Omental fat pad (tissue), 4 donors: ENCODE measurements around the gene TYW5. TPM values are rescaled to one million over a fixed set of nuclear protein-coding genes. Genes with fewer than 3 reads are reported as not detected.

Experiments
- ATAC-seq: fragments of 150-250 bp; one replicate; pipeline ENCODE4 v1.9.1; 2016; ENCODE audit warnings: mild to moderate bottlenecking, moderate library complexity; ENCODE audit not compliant: low FRiP score
- DNase-seq: peaks from one replicate; pipeline ENCODE4 v3.0.0-alpha.2; 2019; ENCODE audit warnings: low spot score
- CTCF ChIP-seq, 3 donors: fragments of 450-650 bp; IDR thresholded peaks; one replicate each; pipeline ENCODE4 v1.5.1; 2016 to 2017; ENCODE audit warnings: antibody characterized with exemption in 3 of 3, mild to moderate bottlenecking in 3 of 3, moderate library complexity in 2 of 3
- total RNA-seq, 4 donors: library from RNA; depleted of rRNA; stranded (reverse); fragments of >200 nt; gene quantifications; one replicate each; pipeline ENCODE4 v1.1.0, GENCODE V29; 2016

Gene TYW5
- total RNA-seq, 4 donors from 2014 or later: 4.1 to 9.5 (median 7.2) TPM

- TF ChIP-seq CTCF (IDR thresholded peaks at IDR 0.05): no peak
- no peak for DNase-seq
Observed at GRCh38 chr2:199984755-199985154, 29.5 kb upstream of the TYW5 start.

GRCh38 chr2:199984159-199984558 is 28.9 kb upstream of the TYW5 start:
- no peak for ATAC-seq
- TF ChIP-seq CTCF (IDR thresholded peaks at IDR 0.05): no peak
- DNase-seq: no peak

More at GRCh38 chr2:199984755-199985154, 29.5 kb upstream of the TYW5 start:
- no peak for ATAC-seq

GRCh38 chr2:199983534-199983933 is 28.2 kb upstream of the TYW5 start:
- ATAC-seq (no peak), DNase-seq (no peak)
- TF ChIP-seq CTCF (IDR thresholded peaks at IDR 0.05): no peak

- DNase-seq: no peak
- TF ChIP-seq CTCF (IDR thresholded peaks at IDR 0.05): no peak
- no peak for ATAC-seq
Observed at GRCh38 chr2:199982126-199982843, 27.0 kb upstream of the TYW5 start.

GRCh38 chr2:199979832-199980628 is 24.7 kb upstream of the TYW5 start:
- ATAC-seq (peak; percentile 85), DNase-seq (peak; percentile 99)
- TF ChIP-seq CTCF (IDR thresholded peaks at IDR 0.05): peak in 2 of 3 donors; percentile 28 to 78

GRCh38 chr2:199979398-199979797 is 24.1 kb upstream of the TYW5 start:
- TF ChIP-seq CTCF (IDR thresholded peaks at IDR 0.05): no peak
- ATAC-seq (no peak), DNase-seq (no peak)
